IPS DF 4.7 (cell line): ENCODE results near the gene VGLL4.

ENCODE experiments used
- DNase-seq: peaks from one replicate; pipeline ENCODE4 v3.0.0-alpha.2; 2013; ENCODE audit warnings: low spot score; ENCODE audit errors: extremely low read depth

The VGLL4 gene

DNA sequence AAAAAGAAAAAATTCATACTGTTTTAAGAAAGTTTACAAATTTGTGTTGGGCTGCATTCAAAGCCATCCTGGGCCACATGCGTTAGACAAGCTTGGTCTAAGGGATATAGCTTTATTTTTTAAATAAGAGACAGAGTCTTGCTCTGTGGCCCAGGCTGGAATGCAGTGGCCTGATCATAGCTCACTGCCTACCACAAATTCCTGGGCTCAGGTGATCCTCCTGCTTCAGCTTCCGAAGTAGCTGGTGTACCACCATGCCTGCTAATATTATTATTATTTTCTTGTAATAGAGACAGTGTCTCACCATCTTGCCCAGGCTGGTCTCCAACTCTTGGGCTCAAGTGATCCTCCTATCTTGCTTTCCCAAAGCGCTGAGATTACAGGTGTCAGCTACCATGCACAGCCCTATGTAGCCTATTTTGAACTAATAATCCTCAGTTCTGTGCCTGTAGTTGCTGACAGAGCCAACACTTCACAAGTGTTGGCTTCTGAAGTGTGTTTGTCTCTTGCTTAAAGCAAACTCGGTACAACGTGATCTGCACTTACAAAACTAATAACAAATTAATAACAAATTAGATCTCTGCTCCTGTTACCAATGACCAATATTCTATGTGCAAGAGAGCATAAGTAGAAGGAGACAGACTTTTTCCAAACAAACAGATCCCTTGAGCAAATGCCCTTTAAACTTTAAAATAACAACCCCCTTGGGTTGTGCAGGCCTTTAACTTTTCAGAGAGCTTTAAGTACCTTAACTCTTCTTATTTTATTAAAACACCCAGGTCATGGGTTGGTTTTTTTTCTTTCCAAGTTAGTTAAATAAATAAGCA, 135.2 kb downstream of the VGLL4 start:
- DNase-seq, result no peak

DNA sequence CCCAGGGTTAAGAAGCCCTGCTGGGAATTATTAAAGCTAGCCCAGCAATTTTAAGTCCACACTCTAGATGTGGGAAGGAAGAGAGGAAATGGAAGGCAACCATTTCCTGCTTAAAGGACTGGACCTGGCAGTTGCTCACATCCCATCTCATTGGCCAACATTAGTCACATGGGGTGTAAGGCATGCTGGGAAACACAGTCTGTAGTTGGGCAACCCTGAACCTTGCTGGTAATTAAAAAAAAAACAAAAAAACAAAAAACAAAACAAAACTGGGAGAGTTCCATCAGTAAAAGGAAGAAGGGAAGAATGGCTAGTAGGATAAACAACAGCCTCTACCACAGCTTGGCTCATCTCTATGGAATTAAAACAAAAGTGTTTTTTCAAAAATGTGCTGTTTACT, 136.0 kb downstream of the VGLL4 start:
- no peak for DNase-seq
